DOHH2 (cell line): ENCODE data around the gene GABRA4.

Experiments
- H3F3A ChIP-seq: fragments of 200-600 bp; sonication (generic), shearing (Covaris generic); 2 replicates; pipeline ENCODE4 v1.6.0; 2016; ENCODE audit warnings: antibody characterized with exemption, mild to moderate bottlenecking; ENCODE audit not compliant: control insufficient read depth, insufficient read depth
- H3K27ac ChIP-seq: fragments of 200-600 bp; sonication (generic); 2 replicates; pipeline ENCODE4 v1.5.1; 2014; ENCODE audit warnings: low read depth, mild to moderate bottlenecking, low read length, moderate library complexity
- H3K27me3 ChIP-seq: fragments of 200-600 bp; sonication (generic); 2 replicates; pipeline ENCODE4 v1.6.1; 2014; ENCODE audit warnings: mild to moderate bottlenecking, low read length, mixed read lengths; ENCODE audit not compliant: control insufficient read depth
- H3K36me3 ChIP-seq: fragments of 200-600 bp; sonication (generic); 2 replicates; pipeline ENCODE4 v1.6.1; 2014; ENCODE audit warnings: mild to moderate bottlenecking, low read length, moderate library complexity, mixed read lengths; ENCODE audit not compliant: control insufficient read depth
- H3K4me1 ChIP-seq: fragments of 200-600 bp; sonication (generic); 2 replicates; pipeline ENCODE4 v1.6.1; 2014; ENCODE audit warnings: mild to moderate bottlenecking, low read length, mixed read lengths; ENCODE audit not compliant: control insufficient read depth
- H3K4me2 ChIP-seq: fragments of 200-600 bp; sonication (generic); 2 replicates; pipeline ENCODE4 v1.6.0; 2014; ENCODE audit warnings: mild to moderate bottlenecking, low read length, moderate library complexity
- H3K4me3 ChIP-seq: fragments of 200-600 bp; sonication (generic); 2 replicates; pipeline ENCODE4 v1.5.1; 2014; ENCODE audit warnings: mild to moderate bottlenecking, low read length, mixed read lengths
- H3K79me2 ChIP-seq: fragments of 200-600 bp; sonication (generic); 2 replicates; pipeline ENCODE4 v1.6.1; 2014; ENCODE audit warnings: mild to moderate bottlenecking, low read length, mixed read lengths; ENCODE audit not compliant: control insufficient read depth
- H3K9me2 ChIP-seq: fragments of 200-600 bp; sonication (generic); replicated peaks from 2 replicates; pipeline ENCODE4 v1.6.1; 2014; ENCODE audit warnings: mild to moderate bottlenecking, low read length, mixed read lengths; ENCODE audit not compliant: control insufficient read depth
- H3K9me3 ChIP-seq: fragments of 200-600 bp; sonication (generic); 2 replicates; pipeline ENCODE4 v1.6.1; 2014; ENCODE audit warnings: antibody characterized with exemption, low read length, mixed read lengths; ENCODE audit not compliant: control insufficient read depth, insufficient read depth
- H4K20me1 ChIP-seq: fragments of 200-600 bp; sonication (generic); 2 replicates; pipeline ENCODE4 v1.6.0; 2014; ENCODE audit warnings: low read depth, mild to moderate bottlenecking, antibody characterized with exemption, low read length, moderate library complexity; ENCODE audit not compliant: control insufficient read depth, insufficient read depth
- EZH2phosphoT487 ChIP-seq: fragments of 200-600 bp; sonication (generic); IDR thresholded peaks from 2 replicates; pipeline ENCODE4 v1.6.1; 2017; ENCODE audit warnings: borderline replicate concordance, mild to moderate bottlenecking, antibody characterized with exemption, low read length, moderate library complexity, mixed read lengths
- TF ChIP-seq, protein P1 (sequence below): fragments of 200-600 bp; sonication (generic); IDR thresholded peaks from one replicate; pipeline ENCODE4 v1.5.1; 2014; ENCODE audit warnings: antibody characterized with exemption, mild to moderate bottlenecking, low read depth, low read length; ENCODE audit not compliant: poor library complexity, severe bottlenecking

The GABRA4 gene

GRCh38 chr4:46945062-46945461, 48.3 kb downstream of the GABRA4 start:
- no peaks in the 10 kb centered on the region for H4K20me1 ChIP-seq
- H3K4me2 ChIP-seq, result no peak overlapping the region
- no peak for TF ChIP-seq EZH2phosphoT487
- TF ChIP-seq, protein P1, sequence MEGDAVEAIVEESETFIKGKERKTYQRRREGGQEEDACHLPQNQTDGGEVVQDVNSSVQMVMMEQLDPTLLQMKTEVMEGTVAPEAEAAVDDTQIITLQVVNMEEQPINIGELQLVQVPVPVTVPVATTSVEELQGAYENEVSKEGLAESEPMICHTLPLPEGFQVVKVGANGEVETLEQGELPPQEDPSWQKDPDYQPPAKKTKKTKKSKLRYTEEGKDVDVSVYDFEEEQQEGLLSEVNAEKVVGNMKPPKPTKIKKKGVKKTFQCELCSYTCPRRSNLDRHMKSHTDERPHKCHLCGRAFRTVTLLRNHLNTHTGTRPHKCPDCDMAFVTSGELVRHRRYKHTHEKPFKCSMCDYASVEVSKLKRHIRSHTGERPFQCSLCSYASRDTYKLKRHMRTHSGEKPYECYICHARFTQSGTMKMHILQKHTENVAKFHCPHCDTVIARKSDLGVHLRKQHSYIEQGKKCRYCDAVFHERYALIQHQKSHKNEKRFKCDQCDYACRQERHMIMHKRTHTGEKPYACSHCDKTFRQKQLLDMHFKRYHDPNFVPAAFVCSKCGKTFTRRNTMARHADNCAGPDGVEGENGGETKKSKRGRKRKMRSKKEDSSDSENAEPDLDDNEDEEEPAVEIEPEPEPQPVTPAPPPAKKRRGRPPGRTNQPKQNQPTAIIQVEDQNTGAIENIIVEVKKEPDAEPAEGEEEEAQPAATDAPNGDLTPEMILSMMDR, result no peak
- H3K36me3 ChIP-seq, result no peaks in the 10 kb centered on the region
- H3K4me1 ChIP-seq, result 0 out of 2 replicates have a peak, but pooled peaks cover 5% of the 10 kb centered on the region
- no peak overlapping the region for H3K4me3 ChIP-seq
- no peaks in the 10 kb centered on the region for H3F3A ChIP-seq
- H3K27me3 ChIP-seq, result no peaks in the 10 kb centered on the region
- no peaks in the 10 kb centered on the region for H3K9me2 ChIP-seq
- H3K27ac ChIP-seq, result no peak overlapping the region
- H3K9me3 ChIP-seq, result no peaks in the 10 kb centered on the region
- H3K79me2 ChIP-seq, result no peaks in the 10 kb centered on the region

- Histone ChIP-seq H3K36me3 (no peaks in the 10 kb centered on the region), H3K9me2 (no peaks in the 10 kb centered on the region), H3K27ac (no peak overlapping the region), H3K4me3 (no peak overlapping the region), H3K4me1 (0 out of 2 replicates have a peak, but pooled peaks cover 5% of the 10 kb centered on the region), H3K4me2 (no peak overlapping the region), H3K9me3 (no peaks in the 10 kb centered on the region), H3F3A (no peaks in the 10 kb centered on the region), H3K79me2 (no peaks in the 10 kb centered on the region), H3K27me3 (no peaks in the 10 kb centered on the region), H4K20me1 (no peaks in the 10 kb centered on the region)
- no peak for TF ChIP-seq EZH2phosphoT487
- TF ChIP-seq, protein P1, result no peak
These were observed 49.0 kb downstream of the GABRA4 start for GRCh38 chr4:46944345-46944744.

- no peaks in the 10 kb centered on the region for H3K9me2 ChIP-seq
- H3K4me1 ChIP-seq, result no peaks in the 10 kb centered on the region
- no peak for TF ChIP-seq EZH2phosphoT487
- TF ChIP-seq, protein P1, result peak; percentile 36
- H3K36me3 ChIP-seq, result no peaks in the 10 kb centered on the region
- H3F3A ChIP-seq, result no peaks in the 10 kb centered on the region
- H3K79me2 ChIP-seq, result no peaks in the 10 kb centered on the region
- no peak overlapping the region for H3K27ac ChIP-seq
- no peak overlapping the region for H3K4me3 ChIP-seq
- no peaks in the 10 kb centered on the region; the same call in 1 of the 2 replicates for H3K27me3 ChIP-seq
- no peaks in the 10 kb centered on the region for H4K20me1 ChIP-seq
- no peak overlapping the region for H3K4me2 ChIP-seq
- H3K9me3 ChIP-seq, result no peaks in the 10 kb centered on the region
These were observed 55.9 kb downstream of the GABRA4 start for GRCh38 chr4:46937493-46937892.

- Histone ChIP-seq H3K4me2 (no peak overlapping the region), H3K36me3 (no peaks in the 10 kb centered on the region), H3K27me3 (no peaks in the 10 kb centered on the region; the same call in 1 of the 2 replicates), H3K4me3 (no peak overlapping the region), H4K20me1 (no peaks in the 10 kb centered on the region), H3K9me3 (no peaks in the 10 kb centered on the region), H3K79me2 (no peaks in the 10 kb centered on the region), H3K27ac (no peak overlapping the region), H3K4me1 (no peaks in the 10 kb centered on the region), H3K9me2 (no peaks in the 10 kb centered on the region), H3F3A (no peaks in the 10 kb centered on the region)
- no peak for TF ChIP-seq EZH2phosphoT487
- TF ChIP-seq, protein P1, result no peak
These were observed 58.7 kb downstream of the GABRA4 start for GRCh38 chr4:46934726-46935125.
